Parathyroid adenoma (tissue), 2 donors: ENCODE data around the gene ARHGAP10.

Experiments used
- H2AFZ ChIP-seq: fragments of 300-600 bp; sonication (generic); one replicate; pipeline ENCODE4 v1.7.0; 2017; ENCODE audit warnings: antibody characterized with exemption, mild to moderate bottlenecking
- H3K27ac ChIP-seq: fragments of 300-600 bp; sonication (generic); one replicate; pipeline ENCODE4 v1.7.0; 2017
- H3K27me3 ChIP-seq: fragments of 300-600 bp; sonication (generic); one replicate; pipeline ENCODE4 v1.7.0; 2017; ENCODE audit warnings: low read length; ENCODE audit not compliant: control insufficient read depth, insufficient read depth
- H3K36me3 ChIP-seq: fragments of 300-600 bp; sonication (generic); one replicate; pipeline ENCODE4 v1.7.0; 2017; ENCODE audit warnings: low read length; ENCODE audit not compliant: control insufficient read depth, insufficient read depth
- H3K4me1 ChIP-seq: fragments of 300-600 bp; sonication (generic); one replicate; pipeline ENCODE4 v1.7.0; 2017; ENCODE audit warnings: control low read depth
- H3K4me2 ChIP-seq: fragments of 300-600 bp; sonication (generic); one replicate; pipeline ENCODE4 v1.7.0; 2017; ENCODE audit warnings: low read length
- H3K4me3 ChIP-seq: fragments of 300-600 bp; sonication (generic); one replicate; pipeline ENCODE4 v1.7.0; 2017; ENCODE audit warnings: low read depth, low read length
- H3K79me2 ChIP-seq: fragments of 300-600 bp; sonication (generic); one replicate; pipeline ENCODE4 v1.7.0; 2017; ENCODE audit warnings: control low read depth
- H3K9ac ChIP-seq: fragments of 300-600 bp; sonication (generic); one replicate; pipeline ENCODE4 v1.7.0; 2017; ENCODE audit warnings: mild to moderate bottlenecking
- H3K9me3 ChIP-seq: fragments of 300-600 bp; sonication (generic); one replicate; pipeline ENCODE4 v1.7.0; 2017; ENCODE audit warnings: low read length; ENCODE audit not compliant: control insufficient read depth
- TF ChIP-seq, protein P1 (sequence below): fragments of 300-600 bp; sonication (generic); IDR thresholded peaks from one replicate; pipeline ENCODE4 v1.7.0; 2017; ENCODE audit warnings: antibody characterized with exemption, mild to moderate bottlenecking
- donor health status: primary hyperparathyroidism.

The ARHGAP10 gene

DNA sequence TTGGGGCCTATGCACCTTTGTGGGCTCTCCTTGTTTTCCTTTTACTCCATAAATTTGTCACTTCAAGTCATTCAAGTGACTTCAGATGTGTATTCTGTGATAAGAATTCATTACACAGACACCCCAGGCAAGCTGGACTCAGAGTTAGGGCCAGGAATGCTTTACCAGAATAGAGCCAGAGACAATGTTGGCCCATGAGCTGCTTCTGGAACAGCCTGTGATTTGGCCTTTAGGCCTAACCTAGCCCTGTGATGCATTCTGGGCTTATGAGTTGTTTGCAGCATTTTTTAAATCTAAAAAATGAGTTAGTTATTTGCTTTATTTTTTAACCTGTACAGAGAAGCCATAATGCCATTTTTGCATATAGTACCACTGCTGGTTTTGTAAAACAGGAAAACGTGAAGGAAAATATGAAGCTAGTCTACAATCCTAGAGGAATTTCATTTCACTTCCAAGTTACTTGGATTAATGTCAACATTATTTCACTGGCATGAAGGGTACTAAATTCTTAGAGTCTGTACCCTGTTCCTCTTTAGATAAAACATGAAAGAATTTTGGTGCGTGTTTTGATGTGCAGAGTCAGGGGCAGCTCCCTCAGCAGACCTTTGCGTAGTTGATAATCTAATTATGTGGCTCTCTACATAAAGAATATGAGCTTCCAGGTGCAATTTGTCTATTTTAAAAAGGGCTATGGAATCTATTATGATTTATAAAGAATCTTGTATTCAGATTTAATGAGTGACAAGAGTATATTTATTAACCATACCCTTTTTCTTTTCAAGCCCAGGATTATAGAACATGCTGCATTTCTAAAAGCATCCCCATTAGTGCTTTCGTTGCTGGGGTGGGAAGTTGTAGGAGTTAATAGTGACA is 84.7 kb downstream of the ARHGAP10 start:
- no peak overlapping the region for H3K9ac ChIP-seq
- H3K4me3 ChIP-seq = no peak overlapping the region
- H3K79me2 ChIP-seq = no peaks in the 10 kb centered on the region
- no peak overlapping the region for H3K4me2 ChIP-seq
- H3K27ac ChIP-seq = no peak overlapping the region
- no peaks in the 10 kb centered on the region for H3K4me1 ChIP-seq
- no peaks in the 10 kb centered on the region for H3K9me3 ChIP-seq
- no peak overlapping the region for H2AFZ ChIP-seq
- no peaks in the 10 kb centered on the region for H3K27me3 ChIP-seq
- no peaks in the 10 kb centered on the region for H3K36me3 ChIP-seq
- TF ChIP-seq, protein P1, sequence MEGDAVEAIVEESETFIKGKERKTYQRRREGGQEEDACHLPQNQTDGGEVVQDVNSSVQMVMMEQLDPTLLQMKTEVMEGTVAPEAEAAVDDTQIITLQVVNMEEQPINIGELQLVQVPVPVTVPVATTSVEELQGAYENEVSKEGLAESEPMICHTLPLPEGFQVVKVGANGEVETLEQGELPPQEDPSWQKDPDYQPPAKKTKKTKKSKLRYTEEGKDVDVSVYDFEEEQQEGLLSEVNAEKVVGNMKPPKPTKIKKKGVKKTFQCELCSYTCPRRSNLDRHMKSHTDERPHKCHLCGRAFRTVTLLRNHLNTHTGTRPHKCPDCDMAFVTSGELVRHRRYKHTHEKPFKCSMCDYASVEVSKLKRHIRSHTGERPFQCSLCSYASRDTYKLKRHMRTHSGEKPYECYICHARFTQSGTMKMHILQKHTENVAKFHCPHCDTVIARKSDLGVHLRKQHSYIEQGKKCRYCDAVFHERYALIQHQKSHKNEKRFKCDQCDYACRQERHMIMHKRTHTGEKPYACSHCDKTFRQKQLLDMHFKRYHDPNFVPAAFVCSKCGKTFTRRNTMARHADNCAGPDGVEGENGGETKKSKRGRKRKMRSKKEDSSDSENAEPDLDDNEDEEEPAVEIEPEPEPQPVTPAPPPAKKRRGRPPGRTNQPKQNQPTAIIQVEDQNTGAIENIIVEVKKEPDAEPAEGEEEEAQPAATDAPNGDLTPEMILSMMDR = no peak

DNA sequence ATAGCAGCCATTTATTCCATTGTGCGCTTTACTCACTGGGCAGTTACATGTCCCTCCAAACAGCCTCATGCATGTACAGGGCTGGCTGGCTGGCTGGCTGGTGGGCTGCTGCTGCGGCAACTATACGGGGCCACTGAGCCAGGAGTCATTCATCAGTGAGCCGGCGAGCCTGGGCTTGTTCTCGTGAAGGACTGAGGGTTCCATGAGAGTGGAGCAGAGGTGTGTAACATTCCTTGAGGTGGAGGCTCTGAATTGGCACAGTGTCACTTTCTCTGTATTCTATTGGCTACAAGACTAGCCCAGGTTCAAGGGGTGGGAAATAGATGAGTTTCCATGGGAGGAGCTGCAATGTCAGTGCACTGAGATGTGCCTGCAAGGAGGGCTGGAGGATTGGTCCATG is 89.1 kb downstream of the ARHGAP10 start:
- Histone ChIP-seq H3K9me3 (no peaks in the 10 kb centered on the region), H3K4me3 (no peak overlapping the region), H3K4me1 (peaks cover 4% of the 10 kb centered on the region), H3K27me3 (no peaks in the 10 kb centered on the region), H3K9ac (no peak overlapping the region), H3K36me3 (no peaks in the 10 kb centered on the region), H3K27ac (no peak overlapping the region), H3K4me2 (no peak overlapping the region), H2AFZ (no peak overlapping the region), H3K79me2 (no peaks in the 10 kb centered on the region)
- TF ChIP-seq, protein P1 = no peak

DNA sequence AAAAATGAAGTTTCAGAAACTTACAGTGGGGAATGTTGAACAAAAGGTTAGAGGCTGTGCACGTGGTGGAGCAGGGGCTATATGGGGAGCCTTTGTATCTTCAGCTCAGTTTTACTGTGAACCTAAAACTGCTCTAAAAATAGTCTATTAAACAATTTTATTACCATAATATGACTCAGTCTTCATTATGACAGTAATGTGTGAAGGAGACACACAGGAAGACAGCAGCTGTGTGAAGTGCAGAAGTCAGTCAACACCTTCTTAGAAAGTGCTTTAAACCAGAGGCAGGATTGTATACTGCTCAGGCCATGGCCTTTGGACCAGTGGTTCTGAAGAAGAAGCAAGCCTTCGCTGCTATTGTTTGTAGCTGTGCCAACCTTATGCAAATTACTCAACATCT is 89.7 kb downstream of the ARHGAP10 start:
- H3K27ac ChIP-seq = no peak overlapping the region
- H3K9me3 ChIP-seq = no peaks in the 10 kb centered on the region

DNA sequence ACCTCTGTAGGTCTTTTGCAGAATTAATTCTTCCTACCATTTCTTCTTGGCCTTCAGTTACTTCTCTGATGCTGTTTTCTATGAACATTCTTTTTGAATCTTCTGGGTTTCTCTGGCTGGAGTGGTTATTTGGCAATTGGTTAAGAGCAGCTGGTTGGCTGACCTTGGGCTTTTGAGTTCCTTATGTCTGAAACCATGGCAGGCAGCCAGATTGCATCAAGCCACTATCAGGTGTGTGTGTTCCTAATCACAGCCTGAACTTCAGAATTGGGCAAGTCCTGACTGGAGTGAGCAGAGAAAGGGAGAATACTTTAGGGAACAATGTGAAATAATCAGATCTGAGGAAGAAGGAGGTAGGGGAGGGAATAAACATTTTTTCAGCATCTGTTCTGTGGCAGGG is 90.2 kb downstream of the ARHGAP10 start:
- no peak overlapping the region for H3K9ac ChIP-seq
- H3K27ac ChIP-seq = no peak overlapping the region
- no peaks in the 10 kb centered on the region for H3K9me3 ChIP-seq
- TF ChIP-seq, protein P1 = no peak
- H3K27me3 ChIP-seq = no peaks in the 10 kb centered on the region
- H3K4me1 ChIP-seq = peaks cover 4% of the 10 kb centered on the region
- no peak overlapping the region for H3K4me3 ChIP-seq
- no peaks in the 10 kb centered on the region for H3K79me2 ChIP-seq
- H3K36me3 ChIP-seq = no peaks in the 10 kb centered on the region
- H3K4me2 ChIP-seq = no peak overlapping the region
- H2AFZ ChIP-seq = no peak overlapping the region

More for the DNA sequence above, 89.7 kb downstream of the ARHGAP10 start:
- Histone ChIP-seq H3K4me3 (no peak overlapping the region), H3K4me2 (no peak overlapping the region), H3K79me2 (no peaks in the 10 kb centered on the region), H3K27me3 (no peaks in the 10 kb centered on the region), H3K36me3 (no peaks in the 10 kb centered on the region), H2AFZ (no peak overlapping the region), H3K4me1 (peaks cover 4% of the 10 kb centered on the region), H3K9ac (no peak overlapping the region)
- TF ChIP-seq, protein P1 = no peak

DNA sequence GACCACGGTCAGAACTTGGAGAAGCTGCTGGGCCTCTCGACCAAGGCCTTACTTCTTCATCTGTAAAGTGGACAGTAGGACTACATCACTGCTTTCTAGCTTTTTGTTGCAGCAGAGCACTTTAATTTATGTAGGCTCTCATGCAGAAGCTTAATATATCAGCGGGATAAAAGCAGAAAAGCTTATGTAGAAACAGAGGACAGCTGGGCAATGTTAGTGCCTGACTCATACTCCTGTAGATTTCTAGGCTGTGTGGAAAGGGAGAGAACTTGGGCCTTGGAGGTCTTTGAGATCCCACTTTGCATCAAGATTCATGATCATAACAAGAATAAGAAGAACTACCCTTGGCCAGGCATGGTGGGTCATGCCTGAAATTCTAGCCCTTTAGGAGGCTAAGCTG is 91.2 kb downstream of the ARHGAP10 start:
- Histone ChIP-seq H3K27me3 (no peaks in the 10 kb centered on the region), H3K9me3 (no peaks in the 10 kb centered on the region), H2AFZ (no peak overlapping the region), H3K27ac (no peak overlapping the region), H3K4me3 (no peak overlapping the region), H3K9ac (no peak overlapping the region), H3K4me2 (no peak overlapping the region), H3K36me3 (no peaks in the 10 kb centered on the region), H3K79me2 (no peaks in the 10 kb centered on the region), H3K4me1 (peaks cover 4% of the 10 kb centered on the region)
- TF ChIP-seq, protein P1 = no peak
